ENCODE measurements around the gene FUT3. TPM values are rescaled to one million over a fixed set of nuclear protein-coding genes. Genes with fewer than 3 reads are reported as not detected.
A peak's percentile ranks its signal among the peaks of the same experiment; 100 is the strongest.

The FUT3 gene
- total RNA-seq (under 1 TPM in 1 of 2 experiments, not detected in 1; 0.15 TPM), polyA plus RNA-seq (not detected)

DNA sequence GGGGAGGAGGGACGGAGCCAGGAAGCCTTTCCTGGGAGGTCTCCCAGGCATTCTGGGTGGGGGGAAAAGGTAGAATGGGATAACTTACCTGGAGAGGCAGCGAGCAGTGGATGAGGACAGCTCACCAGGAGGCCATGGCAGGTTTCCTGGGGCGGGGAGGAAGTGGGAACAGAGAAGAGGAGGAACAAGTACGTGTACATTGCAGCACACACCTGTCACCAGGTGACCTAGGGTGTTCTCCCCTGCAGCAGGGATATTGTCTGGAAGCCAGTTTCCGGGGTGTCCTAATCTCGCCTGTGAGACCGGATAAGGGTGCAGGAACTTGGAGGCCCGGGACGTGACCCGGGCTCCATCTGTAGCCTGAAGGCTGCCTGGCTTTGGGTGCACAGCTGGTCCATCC lies at the start of gene FUT3:
Gene FUT3 (minus strand): TSS at position 148 of the 400 bp plus-strand sequence.
- Histone ChIP-seq H3K27me3 (ENCODE audit: insufficient read depth, low read length) (no peaks in the 10 kb centered on the region), H3K4me3 (ENCODE audit: low read length in 2 of 2) (no peak within 1 kb of the TSS), H3K9me3 (ENCODE audit: control insufficient read depth in 1 of 2, low read length in 2 of 2) (no peaks in the 10 kb centered on the region), H3K36me3 (ENCODE audit: insufficient read depth, low read length) (no peaks in the 10 kb centered on the region), H3K27ac (ENCODE audit: low read depth, low read length) (no peak within 1 kb of the TSS), H3K4me1 (ENCODE audit: insufficient read depth, low read length) (no peaks in the 10 kb centered on the region)
- CTCF ChIA-PET (ENCODE audit: partially characterized antibody) = no interaction called here
- intact Hi-C loops (cut with micrococcal nuclease) = no loop called here
- no peaks in the 10 kb centered on the region for H3K27me3 Mint-ChIP-seq
- H3K4me1 Mint-ChIP-seq = no peaks in the 10 kb centered on the region
- H3K4me3 Mint-ChIP-seq = no peak within 1 kb of the TSS
- POLR2A ChIA-PET (ENCODE audit: partially characterized antibody) = no interaction called here
- H3K27ac Mint-ChIP-seq = no peak within 1 kb of the TSS
- no peak for DNase-seq
- H3K36me3 Mint-ChIP-seq = no peaks in the 10 kb centered on the region
- H3K9me3 Mint-ChIP-seq = no peaks in the 10 kb centered on the region

DNA sequence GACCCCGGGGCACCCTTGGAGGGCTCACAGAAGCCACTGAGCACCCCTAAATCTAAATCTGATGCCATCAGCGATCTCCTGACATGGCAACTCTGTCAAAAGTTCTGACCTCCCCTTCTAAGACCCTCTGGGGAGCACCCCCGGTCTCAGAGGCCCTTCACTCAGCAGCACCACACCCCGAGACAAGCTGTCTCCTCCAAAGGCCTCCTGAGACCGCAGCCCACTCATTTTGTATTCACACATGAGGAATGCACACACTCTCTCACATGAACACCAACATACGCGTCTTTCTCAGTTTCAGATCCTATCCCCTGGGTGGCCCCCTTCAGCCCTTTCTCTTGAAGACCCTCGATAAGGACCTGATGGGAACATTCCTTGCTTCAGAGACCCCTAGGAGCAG lies 49.7 kb upstream of the FUT3 start:
- Histone ChIP-seq H3K27ac (ENCODE audit: low read depth, low read length) (no peak overlapping the region), H3K36me3 (ENCODE audit: insufficient read depth, low read length) (peaks cover 6% of the 10 kb centered on the region), H3K27me3 (ENCODE audit: insufficient read depth, low read length) (no peaks in the 10 kb centered on the region), H3K4me1 (ENCODE audit: insufficient read depth, low read length) (peaks cover 31% of the 10 kb centered on the region), H3K9me3 (ENCODE audit: control insufficient read depth in 1 of 2, low read length in 2 of 2) (no peaks in the 10 kb centered on the region), H3K4me3 (ENCODE audit: low read length in 2 of 2) (no peak overlapping the region)
- POLR2A ChIA-PET (ENCODE audit: partially characterized antibody) = no interaction called here
- H3K27me3 Mint-ChIP-seq = no peaks in the 10 kb centered on the region
- H3K9me3 Mint-ChIP-seq = peaks cover 0 to 2% (median 0%) of the 10 kb centered on the region in 8 donors
- CTCF ChIA-PET (ENCODE audit: partially characterized antibody) = interaction anchor here (0.7 to 1.5 kb wide), 2 partner anchors 67 to 933 kb away, joined by 3 to 4 read pairs; no protein-coding TSS in a partner anchor
- intact Hi-C loops (cut with micrococcal nuclease) = loop anchor here (10.0 kb wide), 1 partner anchor 1634 kb away; the partner anchor contains the start of gene PNPLA6
- H3K4me3 Mint-ChIP-seq = peak overlapping the region in 4 of 8 donors; percentile 10 to 64 (median 48)
- no peak for DNase-seq
- peak overlapping the region in 3 of 7 donors; percentile 27 to 79 (median 76) for H3K27ac Mint-ChIP-seq
- peaks cover 7 to 42% (median 21%) of the 10 kb centered on the region in 4 donors for H3K4me1 Mint-ChIP-seq
- H3K36me3 Mint-ChIP-seq = peaks cover 4 to 26% of the 10 kb centered on the region in 2 donors

DNA sequence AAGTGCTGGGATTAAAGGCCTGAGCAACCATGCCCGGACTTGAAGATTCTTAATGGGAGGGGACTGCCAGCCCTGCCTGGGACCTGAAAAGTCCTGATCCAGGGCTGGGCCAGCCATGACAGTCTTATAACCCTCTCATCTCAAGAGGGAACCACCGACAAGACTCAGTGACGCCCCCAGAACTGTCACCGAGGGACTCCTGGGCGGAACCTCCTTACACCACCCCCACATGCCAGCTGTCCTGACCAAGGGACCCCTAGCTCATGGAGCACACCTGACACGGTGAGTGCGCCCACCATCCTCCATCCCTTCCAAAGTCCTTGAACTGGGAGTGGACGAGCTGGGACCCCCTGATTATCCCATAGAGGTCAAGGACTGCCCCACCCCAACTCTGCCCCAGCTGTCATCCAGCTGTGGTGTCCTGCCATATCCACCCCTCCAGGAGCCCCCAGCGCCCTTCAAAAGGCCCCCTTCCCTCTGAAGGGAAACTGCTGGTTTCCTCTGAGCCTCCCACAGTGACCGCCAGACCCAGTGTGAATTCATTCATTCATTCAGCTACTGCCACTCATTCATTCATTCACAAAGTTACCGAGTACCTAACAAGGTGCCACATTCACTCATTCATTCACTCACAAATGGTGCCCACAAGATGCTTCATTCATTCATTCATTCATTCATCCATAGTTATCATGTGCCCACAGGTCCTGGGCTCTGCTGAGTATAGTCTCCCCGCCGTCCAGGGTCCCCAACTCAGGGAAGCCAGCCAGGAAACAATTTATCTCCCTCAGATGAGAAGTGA lies 48.7 kb upstream of the FUT3 start:
- Mint-ChIP-seq H3K27me3 (no peaks in the 10 kb centered on the region), H3K4me1 (peaks cover 7 to 32% (median 20%) of the 10 kb centered on the region in 4 donors), H3K9me3 (peaks cover 0 to 2% (median 0%) of the 10 kb centered on the region in 8 donors), H3K36me3 (peaks cover 7 to 30% of the 10 kb centered on the region in 2 donors), H3K27ac (peak overlapping the region in 3 of 7 donors; percentile 29 to 59 (median 42)), H3K4me3 (peak overlapping the region in 1 of 8 donors; percentile 45)
- intact Hi-C loops (cut with micrococcal nuclease) = loop anchor here (10.0 kb wide), 1 partner anchor 1635 kb away; the partner anchor contains the start of gene PNPLA6
- Histone ChIP-seq H3K27me3 (ENCODE audit: insufficient read depth, low read length) (no peaks in the 10 kb centered on the region), H3K9me3 (ENCODE audit: control insufficient read depth in 1 of 2, low read length in 2 of 2) (no peaks in the 10 kb centered on the region), H3K36me3 (ENCODE audit: insufficient read depth, low read length) (peaks cover 16% of the 10 kb centered on the region), H3K4me3 (ENCODE audit: low read length in 2 of 2) (no peak overlapping the region), H3K4me1 (ENCODE audit: insufficient read depth, low read length) (peaks cover 21% of the 10 kb centered on the region), H3K27ac (ENCODE audit: low read depth, low read length) (no peak overlapping the region)
- CTCF ChIA-PET (ENCODE audit: partially characterized antibody) = interaction anchor here (0.6 to 1.5 kb wide), 2 partner anchors 68 to 1331 kb away, joined by 4 to 5 read pairs; no protein-coding TSS in a partner anchor
- POLR2A ChIA-PET (ENCODE audit: partially characterized antibody) = interaction anchor here (1.4 kb wide), 1 partner anchor 72 kb away, joined by 6 read pairs; no protein-coding TSS in a partner anchor
- no peak for DNase-seq

GRCh38 chr19:5897189-5897969 lies 46.1 kb upstream of the FUT3 start:
- no peak overlapping the region for H3K4me3 ChIP-seq (ENCODE audit: low read length in 2 of 2)
- Mint-ChIP-seq H3K27me3 (no peaks in the 10 kb centered on the region), H3K27ac (no peak overlapping the region), H3K36me3 (peaks cover 7 to 13% of the 10 kb centered on the region in 2 donors), H3K9me3 (no peaks in the 10 kb centered on the region), H3K4me1 (peaks cover 4 to 20% (median 8%) of the 10 kb centered on the region in 4 donors), H3K4me3 (no peak overlapping the region)
- CTCF ChIA-PET (ENCODE audit: partially characterized antibody) = interaction anchor here (1.3 kb wide), 1 partner anchor 125 kb away, joined by 3 read pairs; no protein-coding TSS in a partner anchor
- peaks cover 12% of the 10 kb centered on the region for H3K4me1 ChIP-seq (ENCODE audit: insufficient read depth, low read length)
- POLR2A ChIA-PET (ENCODE audit: partially characterized antibody) = no interaction called here
- no peaks in the 10 kb centered on the region for H3K27me3 ChIP-seq (ENCODE audit: insufficient read depth, low read length)
- H3K9me3 ChIP-seq (ENCODE audit: control insufficient read depth in 1 of 2, low read length in 2 of 2) = no peaks in the 10 kb centered on the region
- no peak for DNase-seq
- H3K36me3 ChIP-seq (ENCODE audit: insufficient read depth, low read length) = peaks cover 17% of the 10 kb centered on the region
- no peak overlapping the region for H3K27ac ChIP-seq (ENCODE audit: low read depth, low read length)
- intact Hi-C loops (cut with micrococcal nuclease) = no loop called here

GRCh38 chr19:5896365-5897076 lies 45.3 kb upstream of the FUT3 start:
- Mint-ChIP-seq H3K4me3 (no peak overlapping the region), H3K36me3 (peaks cover 7 to 13% of the 10 kb centered on the region in 2 donors), H3K4me1 (peaks cover 5 to 13% (median 10%) of the 10 kb centered on the region in 4 donors), H3K9me3 (no peaks in the 10 kb centered on the region), H3K27me3 (no peaks in the 10 kb centered on the region), H3K27ac (no peak overlapping the region)
- Histone ChIP-seq H3K27me3 (ENCODE audit: insufficient read depth, low read length) (no peaks in the 10 kb centered on the region), H3K9me3 (ENCODE audit: control insufficient read depth in 1 of 2, low read length in 2 of 2) (no peaks in the 10 kb centered on the region), H3K4me3 (ENCODE audit: low read length in 2 of 2) (no peak overlapping the region), H3K36me3 (ENCODE audit: insufficient read depth, low read length) (peaks cover 17% of the 10 kb centered on the region), H3K27ac (ENCODE audit: low read depth, low read length) (no peak overlapping the region), H3K4me1 (ENCODE audit: insufficient read depth, low read length) (peaks cover 8% of the 10 kb centered on the region)
- CTCF ChIA-PET (ENCODE audit: partially characterized antibody) = no interaction called here
- no peak for DNase-seq
- POLR2A ChIA-PET (ENCODE audit: partially characterized antibody) = no interaction called here
- intact Hi-C loops (cut with micrococcal nuclease) = no loop called here

DNA sequence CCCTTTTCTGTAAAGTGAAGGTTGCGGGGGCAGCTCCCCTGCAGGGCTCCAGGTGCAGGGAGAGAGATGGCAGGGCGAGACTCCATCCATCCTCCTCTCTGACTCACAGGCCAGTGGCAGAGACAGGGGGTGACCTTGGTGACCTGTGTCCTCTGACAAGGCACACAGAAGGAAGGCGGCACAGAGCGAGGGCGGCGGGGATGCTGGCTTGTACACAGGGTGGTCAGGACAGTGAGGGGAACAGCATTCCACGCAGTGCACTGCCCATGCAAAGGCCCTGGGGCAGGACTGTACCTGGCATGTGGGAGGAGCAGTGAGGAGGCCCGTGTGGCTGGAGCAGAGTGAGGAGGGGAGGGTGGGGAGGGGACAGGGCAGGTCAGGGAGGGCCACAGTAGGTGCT lies 44.6 kb upstream of the FUT3 start:
- intact Hi-C loops (cut with micrococcal nuclease) = no loop called here
- H3K4me1 Mint-ChIP-seq = peaks cover 1 to 8% (median 5%) of the 10 kb centered on the region in 4 donors
- H3K9me3 Mint-ChIP-seq = no peaks in the 10 kb centered on the region
- POLR2A ChIA-PET (ENCODE audit: partially characterized antibody) = no interaction called here
- Histone ChIP-seq H3K36me3 (ENCODE audit: insufficient read depth, low read length) (peaks cover 17% of the 10 kb centered on the region), H3K4me3 (ENCODE audit: low read length in 2 of 2) (no peak overlapping the region), H3K9me3 (ENCODE audit: control insufficient read depth in 1 of 2, low read length in 2 of 2) (no peaks in the 10 kb centered on the region), H3K27ac (ENCODE audit: low read depth, low read length) (no peak overlapping the region), H3K27me3 (ENCODE audit: insufficient read depth, low read length) (no peaks in the 10 kb centered on the region), H3K4me1 (ENCODE audit: insufficient read depth, low read length) (peaks cover 4% of the 10 kb centered on the region)
- no peak overlapping the region for H3K4me3 Mint-ChIP-seq
- H3K27ac Mint-ChIP-seq = no peak overlapping the region
- DNase-seq = no peak
- CTCF ChIA-PET (ENCODE audit: partially characterized antibody) = no interaction called here
- H3K27me3 Mint-ChIP-seq = no peaks in the 10 kb centered on the region
- H3K36me3 Mint-ChIP-seq = peaks cover 7 to 8% of the 10 kb centered on the region in 2 donors
